SK-N-SH (cell line): ENCODE data around the gene ASCC3. TPM values are rescaled to one million over a fixed set of nuclear protein-coding genes. Genes with fewer than 3 reads are reported as not detected.

ENCODE experiments used
- CTCF ChIA-PET: fragments of 300-600, 350-600 bp; formaldehyde crosslinking; extraction: SDS; loops from one replicate; lab custom pipeline; 2021; lab: Yijun Ruan, JAX
- POLR2A ChIA-PET: fragments of 350-600 bp; sonication (Branson Sonifier 250); formaldehyde crosslinking; extraction: SDS; loops from one replicate; lab custom pipeline; 2020; ENCODE audit warnings: antibody characterized with exemption, inconsistent platforms; lab: Yijun Ruan, JAX
- DNase-seq: peaks from one replicate; pipeline ENCODE4 v3.0.0; 2012
- H2AFZ ChIP-seq: fragments of 200-600 bp; sonication (generic); 2 replicates; pipeline ENCODE4 v1.8.1; 2016; ENCODE audit warnings: antibody characterized with exemption, mild to moderate bottlenecking, low read depth
- H3F3A ChIP-seq: fragments of 200-600 bp; sonication (generic); replicated peaks from 2 replicates; pipeline ENCODE3; 2016; ENCODE audit warnings: antibody characterized with exemption, mild to moderate bottlenecking; ENCODE audit not compliant: insufficient read depth
- H3K27ac ChIP-seq, 2 experiments: fragments of 200-500 bp in 1 of 2; fragments of 200-600 bp in 1 of 2; sonication (Bioruptor generic) in 1 of 2; sonication (generic), shearing (Covaris generic) in 1 of 2; 2 replicates each; pipeline versions ENCODE4 v1.5.1 to v1.6.1; 2014 to 2016; ENCODE audit warnings: low read depth in 2 of 2, inconsistent platforms in 1 of 2, low read length in 1 of 2, mild to moderate bottlenecking in 1 of 2, mixed read lengths in 1 of 2
- H3K27me3 ChIP-seq: fragments of 200-600 bp; sonication (generic), shearing (Covaris generic); 2 replicates; pipeline ENCODE4 v1.6.1; 2016; ENCODE audit warnings: mixed run types; ENCODE audit not compliant: insufficient read depth
- H3K36me3 ChIP-seq, 2 experiments: fragments of 200-500 bp in 1 of 2; fragments of 200-600 bp in 1 of 2; sonication (Bioruptor generic) in 1 of 2; sonication (generic) in 1 of 2; replicated peaks in 1 of 2; 2 replicates each; pipeline versions ENCODE3 to v1.5.1; 2014 to 2016; ENCODE audit warnings: low read length in 1 of 2, mild to moderate bottlenecking in 1 of 2; ENCODE audit not compliant: insufficient read depth in 2 of 2, control insufficient read depth in 1 of 2
- H3K4me1 ChIP-seq, 2 experiments: fragments of 200-500 bp in 1 of 2; fragments of 200-600 bp in 1 of 2; sonication (Bioruptor generic) in 1 of 2; sonication (generic), shearing (Covaris generic) in 1 of 2; 2 replicates each; pipeline versions ENCODE4 v1.5.1 to v1.6.1; 2014 to 2016; ENCODE audit warnings: low read depth in 1 of 2, low read length in 1 of 2, mixed run types in 1 of 2; ENCODE audit not compliant: insufficient read depth in 2 of 2, control insufficient read depth in 1 of 2
- H3K4me2 ChIP-seq: fragments of 200-600 bp; sonication (generic), shearing (Covaris generic); 2 replicates; pipeline ENCODE4 v1.6.1; 2017; ENCODE audit warnings: mixed run types
- H3K4me3 ChIP-seq, 2 experiments: fragments of 200-500 bp in 1 of 2; fragments of 200-600 bp in 1 of 2; sonication (Bioruptor generic) in 1 of 2; sonication (generic), shearing (Covaris generic) in 1 of 2; 2 replicates each; pipeline versions ENCODE4 v1.5.1 to v1.8.1; 2014 to 2016; ENCODE audit warnings: low read depth in 2 of 2, inconsistent platforms in 1 of 2, low read length in 1 of 2, mild to moderate bottlenecking in 1 of 2, mixed read lengths in 1 of 2, moderate library complexity in 1 of 2
- H3K79me2 ChIP-seq: fragments of 200-600 bp; sonication (generic); 2 replicates; pipeline ENCODE4 v1.8.1; 2017; ENCODE audit warnings: mild to moderate bottlenecking; ENCODE audit not compliant: insufficient read depth
- H3K9ac ChIP-seq: fragments of 200-600 bp; sonication (generic); 2 replicates; pipeline ENCODE4 v1.6.1; 2017; ENCODE audit warnings: mixed run types
- H3K9me2 ChIP-seq: fragments of 200-600 bp; sonication (generic); 2 replicates; pipeline ENCODE4 v1.6.1; 2017; ENCODE audit warnings: mixed run types
- H3K9me3 ChIP-seq: fragments of 200-600 bp; sonication (generic); 2 replicates; pipeline ENCODE4 v1.6.1; 2017; ENCODE audit warnings: mixed run types, mild to moderate bottlenecking, moderate library complexity
- H4K20me1 ChIP-seq: fragments of 200-600 bp; sonication (generic); 2 replicates; pipeline ENCODE4 v1.6.1; 2017; ENCODE audit warnings: mild to moderate bottlenecking, mixed run types; ENCODE audit not compliant: insufficient read depth
- ELF1 ChIP-seq: IDR thresholded peaks from 2 replicates; pipeline ENCODE4 v1.4.0; 2012
- FOSL2 ChIP-seq: IDR thresholded peaks from 2 replicates; pipeline ENCODE4 v1.4.0; 2012; ENCODE audit warnings: low read depth, mild to moderate bottlenecking, moderate library complexity, borderline replicate concordance
- FOXJ3 ChIP-seq: sonication (generic); formaldehyde crosslinking; IDR thresholded peaks from 2 replicates; pipeline ENCODE4 v1.5.1; 2020; ENCODE audit warnings: mild to moderate bottlenecking, missing genetic modification reagents
- GABPA ChIP-seq: IDR thresholded peaks from 2 replicates; pipeline ENCODE4 v1.4.0; 2012; ENCODE audit warnings: low read depth, mild to moderate bottlenecking
- IRF3 ChIP-seq: fragments of 150-350 bp; IDR thresholded peaks from 2 replicates; pipeline ENCODE4 v1.6.1; 2016; ENCODE audit warnings: mild to moderate bottlenecking, low read depth, low read length
- MEF2A ChIP-seq: IDR thresholded peaks from 2 replicates; pipeline ENCODE4 v1.4.0; 2012; ENCODE audit warnings: low read depth, borderline replicate concordance
- MXI1 ChIP-seq: IDR thresholded peaks from 2 replicates; pipeline ENCODE4 v1.6.1; 2012; ENCODE audit warnings: mild to moderate bottlenecking, low read depth, low read length, improper control_type of control experiment
- NRF1 ChIP-seq: IDR thresholded peaks from 2 replicates; pipeline ENCODE4 v1.6.1; 2012; ENCODE audit warnings: low read depth, mild to moderate bottlenecking, low read length
- PBX3 ChIP-seq: IDR thresholded peaks from 2 replicates; pipeline ENCODE4; 2012
- RCOR1 ChIP-seq: fragments of 150-350 bp; IDR thresholded peaks from 2 replicates; pipeline ENCODE4 v1.6.1; 2017; ENCODE audit warnings: antibody characterized with exemption, low read length
- SMC3 ChIP-seq: IDR thresholded peaks from 2 replicates; pipeline ENCODE4 v1.6.1; 2012; ENCODE audit warnings: low read depth, low read length, improper control_type of control experiment
- TAF1 ChIP-seq: IDR thresholded peaks from 2 replicates; pipeline ENCODE4 v1.6.1; 2012; ENCODE audit warnings: low read depth, mild to moderate bottlenecking, low read length, moderate library complexity, borderline replicate concordance
- TEAD4 ChIP-seq: IDR thresholded peaks from 2 replicates; pipeline ENCODE4 v1.4.0; 2012; ENCODE audit warnings: mild to moderate bottlenecking, borderline replicate concordance; ENCODE audit not compliant: insufficient read depth
- WGBS: methylation state at CpG from one replicate; pipeline ENCODE4 v1.1.6; 2017; ENCODE audit warnings: low lambda C conversion rate; 5-methylcytosine and 5-hydroxymethylcytosine counted together
- polyA plus RNA-seq, 3 experiments: library from polyadenylated mRNA; depleted of rRNA; stranded (reverse); fragments of >200 nt; gene quantifications; 2 replicates each; pipeline ENCODE4 v1.2.3, GENCODE V29; 2012

The ASCC3 gene
- polyA plus RNA-seq, 1 of the 3 experiments (the other 2 are of a cell fraction): 17.9 TPM

GRCh38 chr6:100685747-100686146 is 195.4 kb downstream of the ASCC3 start:
- Histone ChIP-seq H3K9ac (no peak overlapping the region), H4K20me1 (no peaks in the 10 kb centered on the region), H3K27ac (no peak overlapping the region), H3K4me2 (no peak overlapping the region), H3F3A (no peaks in the 10 kb centered on the region), H3K4me3 (no peak overlapping the region), H3K79me2 (no peaks in the 10 kb centered on the region), H3K9me2 (no peaks in the 10 kb centered on the region), H3K9me3 (no peaks in the 10 kb centered on the region), H2AFZ (no peak overlapping the region), H3K4me1 (no peaks in the 10 kb centered on the region), H3K27me3 (no peaks in the 10 kb centered on the region), H3K36me3 (peaks cover 0 to 22% of the 10 kb centered on the region in 2 experiments)
- ChIA-PET POLR2A (no interaction called here), CTCF (interaction anchor here (0.9 to 1.0 kb wide), 2 partner anchors 22 to 30 kb away, joined by 3 read pairs; no protein-coding TSS in a partner anchor)
- 100% methylated on average over 2 of the region's 2 CpGs for WGBS
- TF ChIP-seq MEF2A: no peak
- TF ChIP-seq SMC3: no peak
- no peak for TF ChIP-seq FOSL2
- TF ChIP-seq TAF1: no peak
- DNase-seq: no peak

- ChIA-PET CTCF (interaction anchor here (1.0 to 2.8 kb wide), 2 partner anchors 16 to 40 kb away, joined by 4 to 12 read pairs; no protein-coding TSS in a partner anchor), POLR2A (no interaction called here)
- 93% methylated on average over 1 of the region's 1 CpG for WGBS
Measured at GRCh38 chr6:100680163-100680562, 201.0 kb downstream of the ASCC3 start.

More at GRCh38 chr6:100680163-100680562, 201.0 kb downstream of the ASCC3 start:
- H3K4me3 ChIP-seq: no peak overlapping the region
- no peak for TF ChIP-seq FOXJ3
- no peak for TF ChIP-seq RCOR1
- TF ChIP-seq IRF3: no peak
- no peak for TF ChIP-seq NRF1
- TF ChIP-seq GABPA: no peak
- no peak for TF ChIP-seq TEAD4
- no peak for TF ChIP-seq ELF1
- TF ChIP-seq MXI1: no peak
- no peak for TF ChIP-seq TAF1
- TF ChIP-seq PBX3: no peak
- TF ChIP-seq, all 33 proteins: peak for 0
- Histone ChIP-seq H3K9me2 (no peaks in the 10 kb centered on the region), H3K79me2 (no peaks in the 10 kb centered on the region), H3K4me1 (no peaks in the 10 kb centered on the region), H3F3A (no peaks in the 10 kb centered on the region), H3K36me3 (peaks cover 13 to 17% of the 10 kb centered on the region in 2 experiments), H3K9ac (no peak overlapping the region), H3K27me3 (no peaks in the 10 kb centered on the region), H4K20me1 (no peaks in the 10 kb centered on the region), H3K9me3 (no peaks in the 10 kb centered on the region), H3K27ac (no peak overlapping the region), H3K4me2 (no peak overlapping the region), H2AFZ (no peak overlapping the region)
- DNase-seq: no peak
